Activated CD4-positive, alpha-beta T cell treated with anti-CD3 and anti-CD28 coated beads for 36 hours (primary cell): ENCODE data around the gene ENHO. TPM values are rescaled to one million over a fixed set of nuclear protein-coding genes. Genes with fewer than 3 reads are reported as not detected.

Experiments used
- ATAC-seq: fragments of 200-7000 bp; cut with Tn5 transposase; one replicate; pipeline ENCODE4 v1.10.0; 2021; ENCODE audit warnings: mild to moderate bottlenecking, moderate library complexity
- CTCF ChIA-PET: fragments of 350-600 bp; sonication (Branson Sonifier 250); formaldehyde crosslinking; loops from one replicate; lab custom pipeline; 2021; ENCODE audit warnings: antibody characterized with exemption; lab: Charles Lee
- POLR2A ChIA-PET: fragments of 350-600 bp; sonication (Branson Sonifier 250); formaldehyde crosslinking; loops from one replicate; lab custom pipeline; 2021; ENCODE audit warnings: antibody characterized with exemption, inconsistent platforms; lab: Charles Lee
- DNase-seq: peaks from one replicate; pipeline ENCODE4 v3.0.0-alpha.2; 2020
- H3K27ac Mint-ChIP-seq: one replicate; pipeline ENCODE4 v1.8.0; 2021; ENCODE audit warnings: mixed read lengths
- H3K27me3 Mint-ChIP-seq: one replicate; pipeline ENCODE4 v1.8.0; 2021; ENCODE audit warnings: mixed read lengths
- H3K36me3 Mint-ChIP-seq: one replicate; pipeline ENCODE4 v1.8.0; 2021; ENCODE audit warnings: low read depth, mixed read lengths
- H3K4me1 Mint-ChIP-seq: one replicate; pipeline ENCODE4 v1.8.0; 2021; ENCODE audit warnings: mixed read lengths
- H3K4me3 Mint-ChIP-seq: one replicate; pipeline ENCODE4 v1.8.0; 2021; ENCODE audit warnings: mild to moderate bottlenecking, moderate library complexity, mixed read lengths
- H3K9me3 Mint-ChIP-seq: one replicate; pipeline ENCODE4 v1.8.0; 2021; ENCODE audit warnings: low read depth, mixed read lengths
- intact Hi-C, 2 experiments: fragments of 100-400 bp; cut with DNase I in 1 of 2; cut with micrococcal nuclease in 1 of 2; formaldehyde crosslinking; loops; one replicate each; pipeline versions ENCODE4 v1.14.2 to v1.15.1; 2022 to 2024; cut with DNase I, micrococcal nuclease
- total RNA-seq, 2 experiments: library from RNA; stranded (reverse); gene quantifications; one replicate each; pipeline ENCODE4 v1.2.3, GENCODE V29; 2021

The ENHO gene
- total RNA-seq, 2 experiments from 2014 or later, result not detected

DNA sequence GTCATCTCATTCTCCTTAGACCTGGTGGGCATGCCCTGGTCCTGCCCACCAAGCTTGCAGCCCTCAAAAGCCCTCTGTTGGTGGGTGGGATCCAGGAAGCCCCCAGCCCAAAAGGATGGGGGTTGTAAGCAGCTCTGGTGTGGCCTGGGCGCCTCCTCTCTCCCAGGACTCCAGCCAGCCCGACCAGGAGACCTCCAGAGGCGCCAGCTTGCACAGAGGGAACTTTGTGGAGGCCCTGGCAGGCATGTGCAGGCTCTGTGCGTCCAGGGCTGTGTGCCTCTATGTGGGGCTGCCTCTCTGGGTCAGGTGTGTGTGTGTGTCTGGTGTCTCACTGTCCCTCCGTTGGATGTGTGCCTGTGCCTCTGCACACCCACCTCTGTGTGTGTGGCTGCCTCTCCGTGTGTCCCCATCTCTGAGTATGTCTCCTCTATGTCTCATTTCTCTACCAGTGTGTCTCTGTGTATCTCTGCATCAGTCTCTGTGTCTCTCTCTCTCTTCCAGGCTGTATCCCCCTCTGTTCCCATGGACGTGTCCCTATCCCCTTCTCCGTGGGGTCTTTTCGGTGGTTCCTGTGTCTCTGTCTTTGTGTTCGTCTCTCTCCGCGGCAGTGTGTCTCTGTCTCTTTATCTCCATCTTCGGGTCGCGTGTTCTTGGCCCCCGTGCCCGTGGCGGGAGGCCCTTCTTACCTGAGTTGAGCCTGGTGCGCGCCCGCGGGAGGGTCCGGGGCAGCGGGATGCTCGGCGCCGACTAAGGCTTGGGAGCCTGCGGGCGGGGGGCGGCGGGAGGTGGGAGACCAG, 501 bp downstream of the ENHO start:
- Mint-ChIP-seq H3K27me3 (peaks cover 10% of the 10 kb centered on the region), H3K36me3 (no peaks in the 10 kb centered on the region), H3K4me1 (peaks cover 24% of the 10 kb centered on the region), H3K9me3 (no peaks in the 10 kb centered on the region), H3K4me3 (peak overlapping the region; percentile 54), H3K27ac (no peak overlapping the region)
- POLR2A ChIA-PET, result no interaction called here
- DNase-seq (no peak), ATAC-seq (no peak)
- intact Hi-C loops, result loop anchor here (2.0 to 5.0 kb wide), 3 partner anchors 63 to 1965 kb away; partner anchors contain the start of genes DNAI1 (in 1 of the 2) and FAM219A (in 1 of the 2)
- CTCF ChIA-PET, result interaction anchor here (0.6 to 1.3 kb wide), 4 partner anchors 96 to 180 kb away, joined by 3 to 4 read pairs (median 3); no protein-coding TSS in a partner anchor

- peaks cover 8% of the 10 kb centered on the region for H3K27me3 Mint-ChIP-seq
- CTCF ChIA-PET, result interaction anchor here (0.7 to 0.8 kb wide), 2 partner anchors 113 to 143 kb away, joined by 3 read pairs; no protein-coding TSS in a partner anchor
- POLR2A ChIA-PET, result no interaction called here
- H3K36me3 Mint-ChIP-seq, result no peaks in the 10 kb centered on the region
- intact Hi-C loops, result loop anchor here (2.0 to 5.0 kb wide), 3 partner anchors 63 to 1966 kb away; partner anchors contain the start of genes DNAI1 (in 1 of the 2) and FAM219A (in 1 of the 2)
- no peak overlapping the region for H3K4me3 Mint-ChIP-seq
- no peaks in the 10 kb centered on the region for H3K9me3 Mint-ChIP-seq
- DNase-seq (no peak), ATAC-seq (no peak)
- H3K4me1 Mint-ChIP-seq, result peaks cover 24% of the 10 kb centered on the region
- H3K27ac Mint-ChIP-seq, result no peak overlapping the region
These were observed 1.3 kb downstream of the ENHO start for GRCh38 chr9:34521406-34522045.

GRCh38 chr9:34520505-34521385, 2.0 kb downstream of the ENHO start:
- Mint-ChIP-seq H3K4me1 (peaks cover 24% of the 10 kb centered on the region), H3K27me3 (peaks cover 8% of the 10 kb centered on the region), H3K27ac (no peak overlapping the region), H3K9me3 (no peaks in the 10 kb centered on the region), H3K36me3 (no peaks in the 10 kb centered on the region), H3K4me3 (no peak overlapping the region)
- POLR2A ChIA-PET, result no interaction called here
- no peak for ATAC-seq
- no peak for DNase-seq
- CTCF ChIA-PET, result no interaction called here
- intact Hi-C loops, result loop anchor here in 1 of 2 experiments (5.0 kb wide), 2 partner anchors 592 to 1967 kb away; no protein-coding TSS in a partner anchor

- no peak overlapping the region for H3K27ac Mint-ChIP-seq
- intact Hi-C loops, result loop anchor here in 1 of 2 experiments (5.0 kb wide), 2 partner anchors 592 to 1967 kb away; no protein-coding TSS in a partner anchor
- H3K9me3 Mint-ChIP-seq, result no peaks in the 10 kb centered on the region
- H3K36me3 Mint-ChIP-seq, result no peaks in the 10 kb centered on the region
- DNase-seq (no peak), ATAC-seq (no peak)
- POLR2A ChIA-PET, result no interaction called here
- H3K27me3 Mint-ChIP-seq, result peaks cover 8% of the 10 kb centered on the region
- CTCF ChIA-PET, result interaction anchor here (1.1 kb wide), 1 partner anchor 116 kb away, joined by 3 read pairs; no protein-coding TSS in a partner anchor
- H3K4me1 Mint-ChIP-seq, result peaks cover 19% of the 10 kb centered on the region
- no peak overlapping the region for H3K4me3 Mint-ChIP-seq
These were observed 2.7 kb downstream of the ENHO start for GRCh38 chr9:34520096-34520495.

DNA sequence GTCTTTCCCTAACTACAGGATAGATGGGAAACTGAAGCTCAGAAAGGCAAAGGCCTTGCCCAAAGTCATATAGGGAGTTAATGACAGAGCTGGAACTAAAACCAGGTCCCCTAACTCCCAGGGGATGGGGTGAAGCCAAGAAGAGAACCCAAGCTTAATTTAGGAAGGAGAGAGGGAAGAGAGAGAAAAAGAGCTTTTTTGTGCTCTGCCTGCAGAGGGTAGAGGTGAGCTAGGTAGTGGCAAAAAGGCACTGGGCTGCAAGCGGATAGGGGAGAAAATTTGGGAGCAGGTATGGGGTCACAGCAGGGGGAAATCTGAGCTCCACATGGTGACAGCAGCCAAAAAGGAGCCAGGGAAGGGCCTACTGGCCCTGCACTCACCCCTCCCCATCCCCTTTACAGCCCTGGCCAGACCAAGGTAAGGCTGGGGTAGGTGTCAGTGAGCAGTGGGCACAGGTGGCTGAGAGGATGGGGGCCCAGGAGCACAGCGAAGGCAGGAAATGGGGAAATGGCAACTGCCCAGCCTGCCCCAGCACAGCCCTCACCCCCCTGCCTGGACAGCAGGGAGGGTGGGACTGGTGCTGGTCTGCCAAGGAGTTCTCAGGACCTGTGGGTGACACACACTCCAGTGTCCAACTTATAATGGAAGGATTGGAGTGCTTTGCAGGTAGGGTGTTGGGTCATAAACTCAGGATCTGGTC, 3.3 kb downstream of the ENHO start:
- no peaks in the 10 kb centered on the region for H3K9me3 Mint-ChIP-seq
- ChIA-PET POLR2A (no interaction called here), CTCF (interaction anchor here (1.1 kb wide), 2 partner anchors 72 to 116 kb away, joined by 3 read pairs; no protein-coding TSS in a partner anchor)
- ATAC-seq, result no peak
- H3K27ac Mint-ChIP-seq, result no peak overlapping the region
- intact Hi-C loops, result loop anchor here in 1 of 2 experiments (5.0 kb wide), 2 partner anchors 593 to 1968 kb away; no protein-coding TSS in a partner anchor
- peaks cover 12% of the 10 kb centered on the region for H3K4me1 Mint-ChIP-seq
- H3K27me3 Mint-ChIP-seq, result peaks cover 4% of the 10 kb centered on the region
- no peak for DNase-seq
- H3K36me3 Mint-ChIP-seq, result no peaks in the 10 kb centered on the region
- H3K4me3 Mint-ChIP-seq, result no peak overlapping the region

GRCh38 chr9:34518896-34519295, 3.9 kb downstream of the ENHO start:
- Mint-ChIP-seq H3K4me1 (peaks cover 7% of the 10 kb centered on the region), H3K9me3 (no peaks in the 10 kb centered on the region), H3K36me3 (no peaks in the 10 kb centered on the region), H3K27ac (no peak overlapping the region), H3K4me3 (no peak overlapping the region), H3K27me3 (peaks cover 4% of the 10 kb centered on the region)
- DNase-seq, result no peak
- ChIA-PET POLR2A (no interaction called here), CTCF (interaction anchor here (1.1 to 1.5 kb wide), 3 partner anchors 73 to 115 kb away, joined by 3 to 4 read pairs (median 3); no protein-coding TSS in a partner anchor)
- ATAC-seq, result no peak
- intact Hi-C loops, result no loop called here

GRCh38 chr9:34518110-34518616, 4.6 kb downstream of the ENHO start:
- ChIA-PET CTCF (interaction anchor here (1.5 kb wide), 1 partner anchor 73 kb away, joined by 4 read pairs; no protein-coding TSS in a partner anchor), POLR2A (no interaction called here)
- Mint-ChIP-seq H3K27ac (no peak overlapping the region), H3K9me3 (no peaks in the 10 kb centered on the region), H3K4me3 (no peak overlapping the region), H3K36me3 (no peaks in the 10 kb centered on the region), H3K4me1 (peaks cover 4% of the 10 kb centered on the region), H3K27me3 (peaks cover 4% of the 10 kb centered on the region)
- intact Hi-C loops, result no loop called here
- ATAC-seq (no peak), DNase-seq (no peak)

- Mint-ChIP-seq H3K4me3 (no peak overlapping the region), H3K4me1 (no peaks in the 10 kb centered on the region), H3K27me3 (peaks cover under 1% of the 10 kb centered on the region), H3K36me3 (no peaks in the 10 kb centered on the region), H3K27ac (no peak overlapping the region), H3K9me3 (no peaks in the 10 kb centered on the region)
- ChIA-PET CTCF (no interaction called here), POLR2A (no interaction called here)
- ATAC-seq (no peak), DNase-seq (no peak)
- intact Hi-C loops, result no loop called here
These were observed 5.6 kb downstream of the ENHO start for GRCh38 chr9:34517185-34517584.

DNA sequence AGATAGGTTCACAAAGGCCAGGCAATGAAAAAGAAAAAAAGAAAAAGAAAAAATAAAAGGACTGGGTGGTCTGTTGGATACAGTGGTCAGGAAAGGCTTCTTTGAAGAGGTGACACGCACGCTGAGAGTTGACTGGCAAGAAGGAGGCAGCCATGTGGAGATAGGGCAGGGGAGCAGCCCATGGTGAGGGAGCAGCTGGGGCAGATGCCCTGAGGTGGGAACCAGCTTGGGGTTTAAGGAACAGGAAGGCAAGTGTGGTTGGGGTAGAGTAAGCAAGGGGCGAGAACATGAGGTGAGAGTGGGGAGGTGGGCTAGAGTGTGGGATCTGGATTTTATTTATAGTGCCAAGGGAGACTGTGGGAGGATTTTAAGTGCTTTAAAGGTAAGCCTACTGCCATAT, 6.8 kb downstream of the ENHO start:
- DNase-seq (no peak), ATAC-seq (no peak)
- ChIA-PET CTCF (no interaction called here), POLR2A (no interaction called here)
- Mint-ChIP-seq H3K4me1 (no peaks in the 10 kb centered on the region), H3K36me3 (no peaks in the 10 kb centered on the region), H3K9me3 (no peaks in the 10 kb centered on the region), H3K4me3 (no peak overlapping the region), H3K27me3 (no peaks in the 10 kb centered on the region), H3K27ac (no peak overlapping the region)
- intact Hi-C loops, result no loop called here

DNA sequence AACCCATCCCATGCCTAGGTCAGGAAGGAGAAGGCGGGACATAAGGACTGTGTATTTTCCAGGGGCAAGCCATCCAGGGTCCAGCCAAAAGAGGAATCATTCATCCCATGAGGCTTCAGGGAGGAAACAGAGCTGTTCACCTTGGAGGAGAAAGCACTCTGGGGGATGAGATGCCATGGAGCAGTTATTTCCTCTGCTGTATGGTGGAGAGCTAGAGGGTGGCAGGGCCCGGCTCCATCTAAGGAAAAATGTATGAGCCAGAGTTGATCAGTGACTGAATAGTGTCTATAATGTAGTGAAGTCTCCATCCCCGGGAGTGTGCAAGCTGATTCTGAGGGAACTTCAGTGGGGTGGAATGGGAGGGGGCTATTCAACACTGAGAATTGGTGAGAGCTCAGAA, 8.0 kb downstream of the ENHO start:
- ATAC-seq (no peak), DNase-seq (no peak)
- POLR2A ChIA-PET, result no interaction called here
- intact Hi-C loops, result no loop called here
- Mint-ChIP-seq H3K27me3 (no peaks in the 10 kb centered on the region), H3K36me3 (no peaks in the 10 kb centered on the region), H3K4me1 (no peaks in the 10 kb centered on the region), H3K9me3 (no peaks in the 10 kb centered on the region), H3K27ac (no peak overlapping the region), H3K4me3 (no peak overlapping the region)
- CTCF ChIA-PET, result interaction anchor here (1.4 to 2.1 kb wide), 2 partner anchors 10 to 111 kb away, joined by 3 to 6 read pairs; no protein-coding TSS in a partner anchor
